ENCODE results near the gene ZAR1. TPM values are rescaled to one million over a fixed set of nuclear protein-coding genes. Genes with fewer than 3 reads are reported as not detected.
A peak's percentile ranks its signal among the peaks of the same experiment; 100 is the strongest.
"Not testable (repeated sequence)": the region's sequence is repeated elsewhere in the genome, so short reads cannot be mapped to it uniquely, and the experiment has no call there.

The ZAR1 gene, protein sequence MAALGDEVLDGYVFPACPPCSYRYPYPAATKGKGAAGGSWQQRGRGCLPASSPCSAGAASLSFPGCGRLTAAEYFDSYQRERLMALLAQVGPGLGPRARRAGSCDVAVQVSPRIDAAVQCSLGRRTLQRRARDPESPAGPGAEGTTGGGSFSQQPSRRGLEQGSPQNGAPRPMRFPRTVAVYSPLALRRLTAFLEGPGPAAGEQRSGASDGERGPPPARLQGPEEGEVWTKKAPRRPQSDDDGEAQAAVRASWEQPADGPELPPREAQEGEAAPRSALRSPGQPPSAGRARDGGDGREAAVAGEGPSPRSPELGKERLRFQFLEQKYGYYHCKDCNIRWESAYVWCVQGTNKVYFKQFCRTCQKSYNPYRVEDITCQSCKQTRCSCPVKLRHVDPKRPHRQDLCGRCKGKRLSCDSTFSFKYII
- not detected for polyA plus RNA-seq (2013, experiment 1 of 2; ENCODE audit: insufficient read length)
- polyA plus RNA-seq (2013, experiment 2 of 2; ENCODE audit: insufficient read length) = not detected

DNA sequence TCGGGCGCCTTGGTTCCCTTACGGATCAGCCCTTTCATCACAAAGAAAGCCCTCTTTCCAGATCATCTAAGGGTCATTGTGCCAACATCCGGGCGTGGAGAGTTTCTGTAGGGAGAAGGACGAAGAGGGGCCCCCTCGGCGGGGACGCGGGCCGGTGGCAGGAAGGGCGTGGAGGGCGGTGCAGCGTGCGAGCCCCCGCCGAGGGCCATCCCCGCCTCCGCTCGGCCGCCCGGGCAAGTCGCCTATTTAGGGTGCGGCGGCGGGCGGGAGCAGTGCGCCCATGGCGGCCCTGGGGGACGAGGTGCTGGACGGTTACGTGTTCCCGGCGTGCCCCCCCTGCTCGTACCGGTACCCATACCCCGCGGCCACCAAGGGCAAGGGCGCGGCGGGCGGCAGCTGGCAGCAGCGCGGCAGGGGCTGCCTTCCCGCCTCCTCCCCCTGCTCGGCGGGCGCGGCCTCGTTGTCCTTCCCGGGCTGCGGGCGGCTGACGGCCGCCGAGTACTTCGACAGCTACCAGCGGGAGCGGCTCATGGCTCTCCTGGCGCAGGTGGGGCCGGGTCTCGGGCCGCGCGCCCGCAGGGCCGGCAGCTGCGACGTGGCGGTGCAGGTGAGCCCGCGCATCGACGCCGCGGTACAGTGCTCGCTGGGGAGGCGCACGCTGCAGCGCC, at the start of gene ZAR1:
TSS of gene ZAR1 (plus strand) at position 241 of the 668 bp plus-strand sequence. CDS start at position 281, 40 bp downstream.
- no peak for DNase-seq

DNA sequence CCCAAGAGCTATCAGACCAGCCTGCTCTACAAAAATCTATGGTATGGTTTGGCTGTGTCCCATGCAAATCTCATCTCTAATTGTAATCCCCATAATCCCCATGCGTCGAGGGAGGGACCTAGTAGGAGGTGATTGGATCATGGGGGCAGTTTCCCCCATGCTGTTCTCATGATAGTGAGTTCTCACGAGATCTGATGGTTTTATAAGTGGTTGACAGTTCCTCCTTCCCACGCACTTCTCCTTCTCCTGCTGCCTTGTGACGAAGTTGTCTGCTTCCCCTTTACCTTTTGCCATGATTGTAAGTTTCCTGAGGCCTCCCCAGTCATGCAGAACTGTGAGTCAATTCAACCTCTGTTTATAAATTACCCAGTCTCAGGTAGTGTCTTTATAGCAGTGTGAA, 49.1 kb upstream of the ZAR1 start:
- not testable (repeated sequence) for DNase-seq

DNA sequence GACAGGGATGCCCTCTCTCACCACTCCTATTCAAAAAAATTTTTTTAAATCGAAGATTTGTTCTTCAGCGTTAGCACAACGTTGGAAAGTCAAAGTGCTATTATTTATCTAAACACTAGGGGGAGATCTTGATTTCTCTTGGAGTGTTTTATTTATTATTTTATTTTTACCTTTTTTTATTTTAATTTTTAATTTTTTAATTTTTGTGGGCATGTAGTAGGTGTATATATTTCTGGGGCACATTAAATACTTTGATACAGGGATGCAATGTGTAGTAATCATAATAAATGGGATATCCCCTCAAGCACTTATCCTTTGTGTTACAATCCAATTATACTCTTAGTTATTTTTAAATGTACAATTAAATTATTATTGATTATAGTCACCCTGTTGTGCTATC, 44.3 kb upstream of the ZAR1 start:
- DNase-seq = peak; percentile 20

DNA sequence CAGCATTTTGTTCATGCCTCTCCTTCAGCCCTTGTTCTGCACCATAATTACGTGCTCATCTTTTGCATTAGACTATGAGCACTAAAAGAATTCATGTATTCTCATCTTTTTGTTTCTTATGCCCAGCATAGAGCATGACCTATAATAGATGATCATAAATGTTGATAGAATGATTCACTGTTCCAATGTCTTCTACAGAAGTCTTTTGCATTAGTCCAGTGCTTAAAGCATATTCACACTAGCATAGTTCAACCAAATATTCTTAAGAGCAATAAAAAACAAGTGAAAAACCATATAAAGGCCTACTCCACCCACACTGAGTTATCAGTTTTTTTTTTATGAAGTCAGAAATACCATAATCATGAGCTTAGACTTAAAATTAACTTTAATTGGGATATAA, 43.4 kb upstream of the ZAR1 start:
- DNase-seq = no peak

DNA sequence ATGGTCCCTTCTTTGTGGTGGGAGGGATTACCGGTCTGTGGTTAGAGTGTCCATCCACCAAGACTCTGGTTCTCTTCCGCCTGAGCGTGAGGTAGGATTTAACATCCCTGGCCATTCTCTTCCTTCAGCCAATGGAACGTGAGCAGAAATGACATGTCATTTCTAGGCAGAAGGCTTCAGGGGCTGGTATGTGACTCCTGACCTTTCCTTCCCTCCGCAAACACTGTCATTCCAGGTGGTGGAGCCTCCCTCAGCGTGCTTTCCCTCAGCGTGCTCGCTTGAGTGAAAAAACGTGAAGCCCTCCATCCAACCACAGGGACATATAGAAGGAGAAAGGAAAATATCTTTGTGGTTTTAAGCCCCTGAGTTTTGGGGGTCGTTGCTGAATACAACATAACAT, 40.9 kb upstream of the ZAR1 start:
- no peak for DNase-seq

DNA sequence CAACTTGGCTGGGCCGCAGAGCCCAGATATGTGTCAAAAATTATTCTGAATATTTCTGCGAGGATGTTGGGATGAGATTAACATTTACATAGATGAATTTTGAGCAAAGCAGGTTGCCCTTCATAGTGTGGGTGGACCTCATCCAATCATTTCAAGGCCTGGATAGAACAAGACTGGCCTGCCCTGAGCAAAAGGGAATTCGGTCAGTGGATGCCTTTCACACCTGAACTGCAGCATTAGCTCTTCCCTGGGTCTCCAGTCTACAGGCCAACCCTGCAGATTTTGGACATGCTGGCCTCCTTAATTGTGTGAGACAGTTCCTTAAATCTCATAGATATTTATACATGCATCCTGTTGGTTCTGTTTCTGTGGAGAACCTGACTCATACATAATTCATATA, 39.3 kb upstream of the ZAR1 start:
- DNase-seq = no peak

DNA sequence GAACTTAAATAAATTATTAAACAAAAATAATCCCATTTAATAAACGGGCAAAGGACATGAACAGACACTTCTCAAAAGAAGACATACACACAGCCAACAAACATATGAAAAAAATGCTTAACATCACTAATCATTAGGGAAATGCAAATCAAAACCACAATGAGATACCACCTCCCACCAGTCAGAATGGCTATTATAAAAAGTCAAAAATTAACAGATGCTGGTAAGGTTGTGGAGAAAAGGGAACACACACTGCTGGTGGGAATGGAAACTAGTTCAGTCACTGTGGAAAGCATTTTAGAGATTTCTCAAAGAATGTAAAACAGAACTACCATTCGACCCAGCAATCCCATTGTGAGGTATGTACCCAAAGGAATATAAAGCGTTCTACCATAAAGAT, 38.4 kb upstream of the ZAR1 start:
- DNase-seq = not testable (repeated sequence)

DNA sequence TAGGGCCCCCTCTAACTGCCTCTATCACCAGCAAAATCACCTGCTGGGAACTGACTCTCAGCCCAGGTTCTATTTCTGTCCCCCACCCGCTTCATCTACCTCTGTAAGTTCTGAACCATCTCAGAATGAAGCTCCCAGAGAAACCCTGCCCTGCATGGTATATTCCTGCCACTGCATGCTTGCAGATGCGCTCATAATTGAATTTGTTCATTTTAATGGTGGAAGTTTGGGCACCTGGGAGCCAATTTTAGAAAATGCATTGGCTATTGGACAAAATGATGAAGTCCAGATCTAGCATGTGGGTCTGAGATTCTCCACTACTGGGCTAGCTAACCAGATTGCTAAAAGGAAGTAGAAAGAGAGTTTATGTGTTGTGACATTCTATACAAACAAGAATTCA, 35.5 kb upstream of the ZAR1 start:
- no peak for DNase-seq

DNA sequence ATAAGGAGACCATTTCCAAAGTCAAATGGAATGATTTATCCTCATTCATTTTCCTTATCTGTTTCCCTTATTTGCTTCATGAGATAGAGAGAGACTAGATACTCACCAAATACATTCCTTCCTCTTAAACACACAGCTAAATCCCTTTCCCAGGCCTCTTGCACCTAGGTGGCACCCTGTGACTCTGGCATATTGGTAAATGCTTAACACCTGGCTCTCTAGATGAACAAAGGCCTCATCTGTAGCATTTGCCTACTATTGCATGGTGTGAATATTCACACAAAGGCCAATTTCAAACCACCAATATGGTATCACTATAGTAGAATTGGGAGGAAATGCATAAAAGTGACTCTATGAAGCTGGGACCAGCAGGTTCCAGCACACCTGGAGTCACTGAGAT, 29.1 kb upstream of the ZAR1 start:
- DNase-seq = no peak

DNA sequence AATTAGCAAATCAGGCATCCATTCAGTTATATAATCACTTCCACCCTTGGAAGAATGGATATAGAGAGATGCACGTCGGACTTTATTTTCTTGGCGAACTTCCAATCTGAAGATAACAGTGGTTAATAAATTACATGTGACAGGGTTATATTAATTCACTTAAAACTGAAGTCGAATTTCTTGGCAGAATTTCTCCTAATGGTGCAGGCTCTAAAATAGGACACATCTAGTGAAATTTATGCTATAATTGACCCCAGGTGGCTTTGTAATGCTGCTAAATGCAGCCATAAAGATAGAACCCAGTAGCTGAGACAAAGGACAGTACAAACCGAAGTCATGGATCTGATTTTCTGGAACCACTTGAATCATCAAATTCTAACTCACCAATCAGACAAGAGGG, 27.7 kb upstream of the ZAR1 start:
- DNase-seq = peak; percentile 26

DNA sequence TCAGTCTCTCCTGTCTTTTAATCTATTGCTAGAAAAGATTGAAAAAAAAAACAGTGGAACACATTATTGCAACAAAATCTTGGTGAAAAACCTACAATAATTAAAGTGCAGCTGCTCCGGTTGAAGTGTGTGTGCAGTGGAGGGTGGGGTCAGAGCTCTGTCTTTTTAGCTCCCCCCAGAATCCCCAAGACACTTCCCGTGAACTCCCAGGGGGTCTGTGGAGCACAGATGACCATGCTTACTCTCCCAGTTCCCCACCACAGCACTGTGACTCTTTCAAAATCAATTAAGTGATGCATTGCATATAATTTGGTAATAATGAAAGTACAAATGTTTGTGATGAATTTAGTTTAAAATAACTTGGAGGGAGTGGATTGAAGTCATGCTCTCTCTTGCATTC, 22.6 kb upstream of the ZAR1 start:
- DNase-seq = no peak

DNA sequence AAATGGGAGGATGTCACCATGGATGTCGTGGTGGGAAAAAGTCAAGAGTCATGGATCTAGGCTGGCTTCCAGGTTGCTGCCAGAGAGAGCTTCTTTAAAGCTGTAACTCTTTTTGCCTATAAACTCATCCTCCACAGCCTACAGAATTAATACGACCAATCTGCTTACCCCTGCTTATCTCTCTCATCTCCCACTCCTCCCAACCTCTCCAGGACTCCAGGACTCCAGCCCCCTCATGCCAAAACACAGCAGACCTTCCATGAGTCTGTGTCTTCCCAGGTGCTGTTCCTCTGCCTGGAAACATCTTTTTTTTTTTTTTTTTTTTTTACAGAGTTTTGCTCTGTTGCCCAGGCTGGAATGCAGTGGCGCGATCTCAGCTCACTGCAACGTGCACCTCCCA, 22.2 kb upstream of the ZAR1 start:
- DNase-seq = no peak

DNA sequence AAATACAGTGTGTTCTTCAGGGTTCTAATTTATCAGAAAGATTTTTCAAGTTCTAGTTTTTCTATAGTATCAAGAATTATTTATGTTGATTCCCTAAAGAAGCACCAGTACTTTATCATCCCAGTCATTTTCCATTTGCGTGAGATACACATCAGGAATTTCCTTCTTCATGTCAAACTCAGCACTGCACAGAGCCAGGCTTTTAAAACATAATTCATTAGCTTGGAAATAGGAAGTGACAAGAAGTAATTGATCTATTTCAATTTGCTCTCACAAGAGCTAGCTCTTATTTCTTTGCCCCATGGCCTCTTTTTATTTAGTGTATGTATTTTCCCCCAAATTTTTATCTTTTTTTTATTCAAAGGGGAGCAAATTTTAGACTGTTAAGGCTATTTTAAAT, 19.9 kb upstream of the ZAR1 start:
- DNase-seq = no peak

DNA sequence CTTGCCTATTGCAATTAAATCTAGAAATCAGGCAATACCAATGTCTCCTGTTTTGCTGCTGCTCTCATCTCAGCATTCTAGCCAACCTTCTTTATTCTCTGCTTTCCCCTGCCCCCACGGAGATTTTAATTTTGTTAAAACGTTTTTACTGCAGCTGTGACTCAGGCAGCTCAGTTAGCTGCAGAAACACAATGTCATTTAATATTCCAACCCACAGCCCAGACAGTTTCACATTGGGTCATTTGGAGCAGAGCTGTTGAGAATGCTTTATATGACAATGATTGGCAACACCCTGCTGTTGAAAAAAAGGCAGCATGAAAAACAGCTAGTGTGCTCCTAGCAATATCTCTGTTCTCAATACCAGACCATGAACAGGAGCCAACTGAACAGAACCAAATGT, 19.5 kb upstream of the ZAR1 start:
- peak; percentile 11 for DNase-seq

DNA sequence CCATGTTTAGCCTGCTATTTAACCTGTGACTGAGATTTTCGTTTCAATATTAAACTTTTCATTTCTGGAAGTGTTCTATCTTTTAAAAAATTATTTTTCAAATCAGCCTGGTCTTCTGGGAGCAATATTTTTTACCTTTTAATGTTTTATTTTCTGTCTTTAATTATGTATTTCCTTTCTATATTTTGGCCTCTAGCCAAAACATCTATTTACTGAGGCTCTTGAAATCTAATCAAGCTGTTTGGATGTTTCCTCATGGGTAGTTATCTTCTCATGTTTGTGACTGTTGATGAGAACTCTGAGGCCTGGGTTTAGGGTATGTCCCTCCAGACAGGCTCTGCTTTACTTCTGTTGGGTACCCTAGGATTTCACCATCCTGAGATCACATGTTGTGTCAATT, 17.3 kb upstream of the ZAR1 start:
- DNase-seq = no peak

DNA sequence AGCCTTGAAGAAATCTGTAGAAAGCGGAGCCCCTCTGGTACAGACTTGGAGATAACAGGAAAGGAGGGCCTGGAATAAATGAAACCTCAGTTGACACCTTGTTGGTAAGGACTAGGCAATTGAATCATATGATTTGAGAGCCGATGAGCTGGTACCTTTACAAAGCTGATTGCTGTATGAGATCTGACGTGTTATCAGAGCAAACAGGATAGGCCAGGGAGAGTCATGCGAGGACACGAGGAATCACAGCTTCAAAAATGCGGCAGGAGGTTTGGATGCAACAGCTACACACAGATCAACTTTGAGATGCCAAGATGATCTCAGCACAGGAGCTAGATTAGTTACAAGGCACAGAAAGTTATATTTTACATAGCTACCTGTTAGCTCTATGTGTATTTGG, 14.3 kb upstream of the ZAR1 start:
- DNase-seq = no peak

DNA sequence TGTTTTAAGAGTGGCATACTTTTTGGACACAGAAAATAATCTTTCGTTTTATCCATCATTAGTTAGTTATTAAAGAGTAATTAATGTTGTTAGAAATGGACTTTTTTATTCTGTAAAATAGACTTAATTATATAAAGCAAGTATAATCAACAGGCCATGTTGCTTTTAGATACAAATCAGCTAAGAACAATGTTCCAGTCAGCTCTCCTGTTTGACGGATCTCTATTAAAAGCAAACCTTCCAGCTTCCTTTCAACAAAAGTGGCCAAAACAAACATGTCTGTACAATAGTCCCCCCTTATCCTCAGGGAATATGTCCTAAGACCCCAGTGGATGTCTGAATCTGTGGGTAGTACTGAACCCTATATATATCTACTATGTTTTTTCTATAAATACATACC, 11.8 kb upstream of the ZAR1 start:
- DNase-seq = no peak

DNA sequence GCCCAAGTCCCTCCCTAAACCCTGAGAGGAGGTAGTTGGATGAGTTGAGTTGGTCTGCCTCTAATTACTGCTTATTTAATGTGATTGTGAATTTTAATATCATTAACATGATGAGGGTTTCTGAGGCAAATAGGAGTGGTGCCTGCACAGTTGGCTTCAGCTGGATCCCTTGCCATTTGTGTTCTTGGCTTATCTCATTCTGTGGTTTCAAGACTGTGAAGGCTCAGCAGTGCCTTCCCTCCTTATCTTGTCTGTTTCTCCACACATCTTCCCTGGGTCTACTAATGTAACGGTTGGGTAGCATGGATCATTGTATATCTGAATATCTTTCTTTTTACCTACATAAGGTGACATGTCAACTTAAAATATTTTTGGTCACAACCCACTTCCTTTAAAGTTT, 8.5 kb upstream of the ZAR1 start:
- no peak for DNase-seq

DNA sequence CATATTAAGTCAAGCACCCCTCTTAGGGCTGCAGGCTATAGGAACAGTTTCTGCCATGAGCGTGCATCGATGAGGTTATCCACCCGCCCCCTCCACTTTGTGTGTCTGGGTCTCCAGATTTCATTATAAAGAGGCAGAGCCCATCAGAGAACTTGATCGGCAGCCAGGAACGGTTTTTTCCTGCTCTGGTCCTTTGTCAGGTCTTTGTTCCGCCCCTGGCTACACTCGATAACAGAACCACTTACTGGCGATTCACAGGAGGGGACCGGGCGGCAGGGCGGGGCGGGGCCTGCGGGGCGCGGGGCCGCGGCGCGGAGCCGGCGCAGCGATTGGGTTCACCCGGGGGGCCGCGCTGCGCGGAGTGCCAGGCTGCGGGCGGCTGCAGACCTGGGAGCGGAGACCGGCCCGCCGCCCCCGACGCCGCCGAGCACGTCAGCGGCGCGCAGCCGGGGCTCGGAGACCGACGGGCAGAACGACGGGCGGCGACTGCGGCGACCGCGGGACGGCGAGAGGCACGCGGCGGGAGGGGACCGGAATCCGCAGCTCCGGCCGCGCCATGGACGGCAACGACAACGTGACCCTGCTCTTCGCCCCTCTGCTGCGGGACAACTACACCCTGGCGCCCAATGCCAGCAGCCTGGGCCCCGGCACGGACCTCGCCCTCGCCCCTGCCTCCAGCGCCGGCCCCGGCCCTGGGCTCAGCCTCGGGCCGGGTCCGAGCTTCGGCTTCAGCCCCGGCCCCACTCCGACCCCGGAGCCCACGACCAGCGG, 6.9 kb upstream of the ZAR1 start, which contains the start of gene SLC10A4:
TSS of gene SLC10A4 (plus strand) at position 338 of the 771 bp plus-strand sequence. CDS start at position 557, 219 bp downstream.
- DNase-seq = no peak

DNA sequence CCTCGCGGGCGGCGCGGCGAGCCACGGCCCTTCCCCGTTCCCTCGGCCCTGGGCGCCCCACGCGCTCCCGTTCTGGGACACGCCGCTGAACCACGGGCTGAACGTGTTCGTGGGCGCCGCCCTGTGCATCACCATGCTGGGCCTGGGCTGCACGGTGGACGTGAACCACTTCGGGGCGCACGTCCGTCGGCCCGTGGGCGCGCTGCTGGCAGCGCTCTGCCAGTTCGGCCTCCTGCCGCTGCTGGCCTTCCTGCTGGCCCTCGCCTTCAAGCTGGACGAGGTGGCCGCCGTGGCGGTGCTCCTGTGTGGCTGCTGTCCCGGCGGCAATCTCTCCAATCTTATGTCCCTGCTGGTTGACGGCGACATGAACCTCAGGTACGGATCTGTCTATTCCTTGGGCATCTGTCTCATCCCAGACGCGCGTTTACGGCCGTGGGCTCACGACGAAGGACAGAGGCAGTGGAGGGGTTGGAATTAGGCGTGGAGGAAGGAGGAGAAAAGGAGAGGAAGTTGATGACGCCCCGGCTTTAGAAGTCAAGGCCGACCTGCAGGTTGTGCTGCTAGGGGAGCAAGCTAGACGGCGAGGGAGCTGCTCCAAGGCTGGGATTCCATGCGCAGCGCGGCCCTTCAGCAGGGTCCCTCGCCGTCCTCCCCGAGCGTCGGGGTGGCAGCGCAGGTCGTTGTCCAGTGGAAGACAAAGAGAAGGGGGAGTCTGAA, 6.1 kb upstream of the ZAR1 start:
- no peak for DNase-seq

DNA sequence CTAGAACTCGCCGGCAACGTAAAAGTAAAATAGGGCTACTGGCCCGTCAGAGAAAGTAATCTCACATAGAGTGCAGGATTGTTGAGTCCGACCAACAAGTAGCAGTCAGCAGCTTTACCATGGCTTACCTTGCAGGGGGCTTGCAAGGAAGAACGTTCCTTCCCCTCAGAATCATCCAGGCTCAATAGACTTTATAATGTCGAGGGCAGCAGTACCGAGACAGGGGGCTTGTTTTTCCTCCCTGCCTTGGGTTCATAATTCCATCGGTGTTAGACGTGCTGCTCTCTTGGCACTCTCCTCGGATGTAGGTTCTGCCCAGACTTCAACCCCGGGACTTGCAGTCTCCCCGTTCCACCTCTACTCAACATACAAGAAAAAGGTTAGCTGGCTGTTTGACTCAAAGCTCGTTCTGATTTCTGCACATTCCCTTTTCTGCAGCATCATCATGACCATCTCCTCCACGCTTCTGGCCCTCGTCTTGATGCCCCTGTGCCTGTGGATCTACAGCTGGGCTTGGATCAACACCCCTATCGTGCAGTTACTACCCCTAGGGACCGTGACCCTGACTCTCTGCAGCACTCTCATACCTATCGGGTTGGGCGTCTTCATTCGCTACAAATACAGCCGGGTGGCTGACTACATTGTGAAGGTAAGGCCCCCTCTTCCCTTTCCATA, 5.4 kb upstream of the ZAR1 start:
- no peak for DNase-seq

DNA sequence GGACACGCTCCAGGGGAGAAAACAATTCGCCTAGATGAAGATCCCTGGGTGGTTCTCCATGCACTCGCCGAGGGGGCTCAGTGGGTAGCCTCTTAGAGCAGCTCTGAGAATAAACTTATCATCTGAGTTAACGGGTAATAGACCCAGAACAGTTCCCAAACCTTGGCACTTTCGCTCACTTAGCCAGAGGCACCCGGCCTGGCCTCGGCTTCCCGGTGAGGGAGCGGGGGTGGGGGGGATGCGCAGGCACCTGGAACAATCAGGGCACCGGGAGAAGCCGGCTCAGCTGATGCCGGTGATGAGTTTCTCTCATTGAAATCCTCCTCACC, 405 bp upstream of the ZAR1 start:
- DNase-seq = no peak
